ENCODE measurements around the gene ACOXL.

DNA sequence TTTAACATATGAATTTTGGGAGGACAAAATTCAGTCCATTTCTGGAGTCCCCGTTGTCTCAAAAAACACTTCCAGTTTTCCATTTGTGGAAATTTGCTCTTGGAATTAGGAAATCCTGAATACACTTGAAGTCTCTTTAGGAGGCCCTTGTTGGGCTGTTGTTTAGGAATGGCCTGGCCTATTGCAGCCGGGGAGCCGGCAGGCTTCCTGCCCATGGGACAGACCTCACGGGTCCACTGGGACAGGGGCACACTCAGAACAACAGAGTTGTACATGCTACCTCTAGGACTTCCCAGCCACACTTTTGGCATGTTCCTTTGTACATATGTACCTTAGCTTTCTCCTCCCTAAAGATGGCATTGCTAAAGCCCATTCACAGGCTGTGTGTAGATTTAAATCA, 57.3 kb downstream of the ACOXL start:
- TF ChIP-seq CTCF (IDR thresholded peaks at IDR 0.05) = no peak
- no peak for TF ChIP-seq POLR2A (IDR thresholded peaks at IDR 0.05)
